Vagina (tissue), 2 donors: ENCODE measurements around the gene WDR47. TPM values are rescaled to one million over a fixed set of nuclear protein-coding genes. Genes with fewer than 3 reads are reported as not detected.
"Not testable (repeated sequence)": the region's sequence is repeated elsewhere in the genome, so short reads cannot be mapped to it uniquely, and the experiment has no call there.

Experiments
- DNase-seq, 2 donors: peaks; one replicate each; pipeline ENCODE4 v3.0.0-alpha.2; 2017; ENCODE audit errors: extremely low spot score in 2 of 2
- H3K27ac ChIP-seq: fragments of 200-600 bp; sonication (generic); one replicate; pipeline ENCODE4 v1.5.1; 2019
- H3K27me3 ChIP-seq: fragments of 200-600 bp; sonication (generic); one replicate; pipeline ENCODE4 v1.5.1; 2019
- H3K36me3 ChIP-seq, 2 donors: fragments of 200-600 bp; sonication (generic); one replicate each; pipeline ENCODE4 v1.5.1; 2017 to 2019
- H3K4me1 ChIP-seq: fragments of 200-600 bp; sonication (generic); one replicate; pipeline ENCODE4 v1.5.1; 2019
- H3K4me3 ChIP-seq, 2 donors: fragments of 200-600 bp; sonication (generic); 1 replicate in 1 of 2; 2 replicates in 1 of 2; pipeline ENCODE4 v1.5.1; 2016 to 2019
- H3K9me3 ChIP-seq: fragments of 200-600 bp; sonication (generic); one replicate; pipeline ENCODE4 v1.5.1; 2019
- CTCF ChIP-seq, 3 experiments: fragments of 450-650 bp in 2 of 3; fragments of 200-600 bp in 1 of 3; sonication (generic) in 1 of 3; IDR thresholded peaks; one replicate each; pipeline ENCODE4 v1.5.1; 2017 to 2019; ENCODE audit warnings: antibody characterized with exemption in 3 of 3, mild to moderate bottlenecking in 2 of 3, moderate library complexity in 2 of 3
- POLR2A ChIP-seq, 2 donors: fragments of 450-650 bp; IDR thresholded peaks; one replicate each; pipeline ENCODE4 v1.6.1; 2017; ENCODE audit warnings: antibody characterized with exemption in 2 of 2, mild to moderate bottlenecking in 2 of 2, moderate library complexity in 2 of 2
- POLR2AphosphoS5 ChIP-seq, 2 donors: sonication (generic); formaldehyde crosslinking; IDR thresholded peaks; one replicate each; pipeline ENCODE4 v1.9.0; 2017; ENCODE audit warnings: antibody characterized with exemption in 2 of 2, mild to moderate bottlenecking in 2 of 2, low read depth in 1 of 2; ENCODE audit not compliant: insufficient read depth in 1 of 2
- intact Hi-C: fragments of 100-400 bp; cut with DNase I; formaldehyde crosslinking; loops from one replicate; pipeline ENCODE4 v1.15.1; 2023
- total RNA-seq: library from RNA; depleted of rRNA; stranded (reverse); fragments of >200 nt; gene quantifications from one replicate; pipeline ENCODE4 v1.2.3, GENCODE V29; 2016

The WDR47 gene
- total RNA-seq, 1 donor from 2014 or later = 14.7 TPM

GRCh38 chr1:109065137-109065536 lies 23.2 kb upstream of the WDR47 start:
- TF ChIP-seq POLR2A (IDR thresholded peaks at IDR 0.05) = no peak
- no peak for TF ChIP-seq CTCF (IDR thresholded peaks at IDR 0.05)
- DNase-seq = no peak
- H3K36me3 ChIP-seq = peaks cover 0 to 20% of the 10 kb centered on the region in 2 donors

GRCh38 chr1:109061183-109061582 lies 19.3 kb upstream of the WDR47 start:
- Histone ChIP-seq H3K9me3 (no peaks in the 10 kb centered on the region), H3K27me3 (no peaks in the 10 kb centered on the region), H3K36me3 (peaks cover 0 to 20% of the 10 kb centered on the region in 2 donors), H3K27ac (no peak overlapping the region), H3K4me3 (no peak overlapping the region), H3K4me1 (no peaks in the 10 kb centered on the region)
- DNase-seq = no peak
- no peak for TF ChIP-seq CTCF (IDR thresholded peaks at IDR 0.05)
- no peak for TF ChIP-seq POLR2A (IDR thresholded peaks at IDR 0.05)
- no peak for TF ChIP-seq POLR2AphosphoS5 (IDR thresholded peaks at IDR 0.05; ENCODE audit: insufficient read depth in 1 of 2, low read depth in 1 of 2)
- intact Hi-C loops = no loop called here

More at GRCh38 chr1:109065137-109065536, 23.2 kb upstream of the WDR47 start:
- no peak overlapping the region for H3K4me3 ChIP-seq
- H3K9me3 ChIP-seq = no peaks in the 10 kb centered on the region
- H3K27ac ChIP-seq = no peak overlapping the region
- no peaks in the 10 kb centered on the region for H3K27me3 ChIP-seq
- H3K4me1 ChIP-seq = no peaks in the 10 kb centered on the region
- intact Hi-C loops = no loop called here

GRCh38 chr1:109060707-109061106 lies 18.8 kb upstream of the WDR47 start:
- TF ChIP-seq POLR2A (IDR thresholded peaks at IDR 0.05) (no peak), CTCF (IDR thresholded peaks at IDR 0.05) (no peak), POLR2AphosphoS5 (IDR thresholded peaks at IDR 0.05; ENCODE audit: insufficient read depth in 1 of 2, low read depth in 1 of 2) (no peak)
- H3K27me3 ChIP-seq = no peaks in the 10 kb centered on the region
- H3K9me3 ChIP-seq = no peaks in the 10 kb centered on the region
- H3K36me3 ChIP-seq = peaks cover 0 to 20% of the 10 kb centered on the region in 2 donors
- no peak overlapping the region for H3K27ac ChIP-seq
- no peaks in the 10 kb centered on the region for H3K4me1 ChIP-seq
- intact Hi-C loops = no loop called here
- H3K4me3 ChIP-seq = no peak overlapping the region
- DNase-seq = no peak

- no peaks in the 10 kb centered on the region for H3K4me1 ChIP-seq
- H3K27me3 ChIP-seq = no peaks in the 10 kb centered on the region
- no peak overlapping the region for H3K27ac ChIP-seq
- peaks cover 0 to 9% of the 10 kb centered on the region in 2 donors for H3K36me3 ChIP-seq
- TF ChIP-seq POLR2AphosphoS5 (IDR thresholded peaks at IDR 0.05; ENCODE audit: insufficient read depth in 1 of 2, low read depth in 1 of 2) (no peak), POLR2A (IDR thresholded peaks at IDR 0.05) (no peak), CTCF (IDR thresholded peaks at IDR 0.05) (no peak)
- H3K4me3 ChIP-seq = no peak overlapping the region
- H3K9me3 ChIP-seq = no peaks in the 10 kb centered on the region
- intact Hi-C loops = no loop called here
- DNase-seq = no peak
Measured at GRCh38 chr1:109059026-109059425, 17.1 kb upstream of the WDR47 start.

- intact Hi-C loops = no loop called here
- Histone ChIP-seq H3K27ac (no peak overlapping the region), H3K36me3 (no peaks in the 10 kb centered on the region), H3K27me3 (no peaks in the 10 kb centered on the region), H3K4me1 (no peaks in the 10 kb centered on the region), H3K9me3 (no peaks in the 10 kb centered on the region), H3K4me3 (no peak overlapping the region)
- TF ChIP-seq POLR2AphosphoS5 (IDR thresholded peaks at IDR 0.05; ENCODE audit: insufficient read depth in 1 of 2, low read depth in 1 of 2) = no peak
- TF ChIP-seq CTCF (IDR thresholded peaks at IDR 0.05) = no peak
- TF ChIP-seq POLR2A (IDR thresholded peaks at IDR 0.05) = no peak
- no peak for DNase-seq
Measured at GRCh38 chr1:109056064-109056463, 14.2 kb upstream of the WDR47 start.

- not testable (repeated sequence) for H3K4me1 ChIP-seq, H3K27me3 ChIP-seq
Measured at GRCh38 chr1:109052145-109052544, 10.2 kb upstream of the WDR47 start.

More at GRCh38 chr1:109052145-109052544, 10.2 kb upstream of the WDR47 start:
- intact Hi-C loops, H3K27ac ChIP-seq, H3K36me3 ChIP-seq, H3K9me3 ChIP-seq, DNase-seq, H3K4me3 ChIP-seq: not testable (repeated sequence)
